Measurements from ENCODE around the gene RBBP4. TPM values are rescaled to one million over a fixed set of nuclear protein-coding genes. Genes with fewer than 3 reads are reported as not detected.
"Not testable (repeated sequence)": the region's sequence is repeated elsewhere in the genome, so short reads cannot be mapped to it uniquely, and the experiment has no call there.

The RBBP4 gene
- total RNA-seq, 1 donor from 2014 or later, result 95.8 TPM

GRCh38 chr1:32695098-32695904 lies 44.3 kb downstream of the RBBP4 start:
- peak; percentile 25 for ATAC-seq

GRCh38 chr1:32696041-32696440 lies 45.0 kb downstream of the RBBP4 start:
- ATAC-seq, result no peak

GRCh38 chr1:32696996-32697395 lies 46.0 kb downstream of the RBBP4 start:
- not testable (repeated sequence) for ATAC-seq

DNA sequence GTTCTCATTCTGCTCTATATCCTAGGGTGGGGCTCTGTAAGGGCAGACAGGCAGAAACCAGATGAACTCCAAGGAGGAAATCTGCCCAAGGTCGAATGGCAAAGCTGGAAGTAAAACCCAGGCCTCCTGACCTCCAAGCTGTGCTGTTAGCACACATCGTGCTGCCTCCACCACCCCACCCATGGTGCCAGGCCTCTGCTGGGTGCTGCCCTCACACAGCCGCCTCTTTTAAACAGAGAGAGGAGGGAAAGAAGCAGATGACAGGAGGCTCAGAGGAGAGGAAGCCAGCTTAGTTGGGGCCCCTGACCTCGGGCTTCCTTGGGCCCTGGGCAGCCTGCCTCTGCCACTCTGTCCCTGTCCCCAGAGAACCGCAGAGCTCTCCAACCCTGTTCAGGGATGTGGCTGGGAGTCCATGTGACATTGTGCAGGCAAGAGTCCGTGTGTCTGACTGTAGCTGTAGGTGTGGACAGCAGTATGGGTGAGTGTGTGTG lies 50.5 kb downstream of the RBBP4 start:
- ATAC-seq, result peak; percentile 11

DNA sequence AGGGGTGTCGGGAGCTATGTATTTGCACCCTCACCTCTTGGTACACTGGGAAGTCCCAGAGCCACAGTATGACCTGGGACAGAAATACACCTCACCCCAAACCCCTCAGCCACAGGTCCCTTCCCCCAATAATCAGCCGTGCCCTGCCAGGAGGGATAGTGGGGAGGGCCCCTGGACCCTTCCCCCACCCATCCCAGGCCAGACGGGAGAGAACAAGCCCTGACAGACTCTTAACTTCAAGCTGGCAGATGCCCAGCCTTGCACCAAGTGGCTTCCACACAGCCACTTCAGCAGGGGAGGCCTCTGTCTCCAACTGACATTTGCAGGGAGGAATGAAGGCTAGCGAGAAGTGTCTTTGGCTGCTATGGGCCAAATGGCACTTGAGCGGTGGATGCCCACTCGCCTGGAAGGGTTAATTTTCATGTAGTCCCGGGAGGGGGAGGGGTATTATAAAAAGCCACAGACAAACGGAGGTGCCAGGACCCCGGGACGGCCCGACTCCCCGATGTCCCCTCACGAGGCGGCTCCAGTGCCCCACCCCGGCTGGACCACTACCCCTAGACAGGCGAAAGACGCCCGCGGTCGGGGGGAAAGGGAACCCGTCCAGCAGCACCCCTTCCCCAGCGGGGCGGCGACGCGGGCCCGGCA lies 51.1 kb downstream of the RBBP4 start:
- peak; percentile 13 for ATAC-seq

- peak; percentile 86 for ATAC-seq
Measured at GRCh38 chr1:32702599-32703478, 51.8 kb downstream of the RBBP4 start, which contains the start of gene SYNC. Gene SYNC (minus strand): TSS chr1:32702770. CDS start chr1:32702660, 110 bp downstream.

GRCh38 chr1:32703479-32704291 lies 52.7 kb downstream of the RBBP4 start:
- ATAC-seq, result peak; percentile 15

DNA sequence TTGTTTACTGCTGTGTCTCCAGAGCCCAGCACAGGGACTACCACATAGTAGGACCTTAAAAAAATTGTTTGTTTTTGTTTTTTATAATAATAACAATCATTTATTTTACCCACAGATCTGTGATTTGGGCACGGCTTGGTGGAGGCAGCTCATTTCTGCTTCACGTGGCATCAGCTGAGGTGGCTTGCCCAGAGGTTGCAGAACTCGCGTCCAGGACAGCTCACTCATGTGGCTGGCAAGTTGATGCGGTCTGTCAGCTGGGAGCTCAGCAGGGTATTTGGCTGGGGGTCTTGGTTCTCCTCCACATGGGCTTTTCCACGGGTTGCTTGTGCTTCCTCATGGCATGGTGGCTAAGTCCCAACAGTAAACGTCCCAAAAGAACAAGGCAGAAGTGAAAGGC lies 54.5 kb downstream of the RBBP4 start:
- ATAC-seq, result no peak

DNA sequence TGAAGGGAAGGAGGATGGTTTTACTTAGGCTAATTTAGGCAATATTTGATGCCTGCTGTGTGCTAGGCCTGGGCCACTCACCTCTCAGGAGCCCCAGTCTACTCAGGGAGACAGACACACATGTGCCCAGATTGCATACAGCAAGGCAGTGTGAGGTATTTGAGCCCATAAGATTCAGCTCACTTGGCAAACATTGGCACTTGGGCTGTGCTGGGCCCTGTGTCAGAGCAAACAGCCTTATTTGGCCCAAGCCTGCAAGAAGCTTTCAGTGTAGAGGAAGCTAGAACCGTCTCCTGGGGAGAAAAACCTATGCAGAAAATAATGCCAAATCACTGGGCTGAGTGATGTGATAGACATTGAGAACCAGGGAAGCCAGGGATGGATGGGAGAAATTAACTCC lies 55.5 kb downstream of the RBBP4 start:
- ATAC-seq, result no peak

- no peak for ATAC-seq
Measured at GRCh38 chr1:32709075-32709474, 58.1 kb downstream of the RBBP4 start.

DNA sequence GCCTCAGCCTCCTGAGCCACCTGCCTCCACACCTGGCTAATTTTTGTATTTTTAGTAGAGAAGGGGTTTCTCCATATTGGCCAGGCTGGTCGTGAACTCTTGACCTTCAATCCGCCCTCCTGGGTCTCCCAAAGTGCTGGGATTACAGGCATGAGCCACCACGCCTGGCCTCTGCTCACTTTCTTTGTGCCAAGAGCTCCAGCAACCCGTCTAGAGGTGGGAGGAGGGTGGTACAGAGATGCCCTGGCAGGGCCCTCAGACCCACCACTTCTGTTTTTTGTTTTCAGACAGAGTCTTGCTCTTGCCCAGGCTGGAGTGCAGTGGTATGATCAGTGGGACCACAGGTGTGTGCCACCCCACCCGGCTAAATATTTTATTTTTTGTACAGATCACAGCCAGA lies 58.5 kb downstream of the RBBP4 start:
- ATAC-seq, result no peak

DNA sequence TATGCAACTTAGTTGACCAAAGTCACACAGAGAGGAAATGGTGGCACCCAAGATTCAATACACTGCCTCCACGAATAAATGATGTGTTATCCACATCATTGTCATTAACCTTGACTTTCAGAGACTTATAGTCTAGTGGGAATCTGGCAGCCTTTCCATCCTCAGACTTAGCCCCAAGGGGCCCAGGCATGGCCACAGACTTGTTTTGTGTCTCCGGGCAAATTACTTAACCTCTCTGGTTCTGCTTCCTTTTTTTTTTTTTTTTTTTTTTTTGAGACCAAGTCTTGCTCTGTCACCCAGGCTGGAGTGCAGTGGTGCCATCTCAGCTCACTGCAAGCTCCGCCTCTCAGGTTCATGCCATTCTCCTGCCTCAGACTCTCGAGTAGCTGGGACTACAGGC lies 60.2 kb downstream of the RBBP4 start:
- not testable (repeated sequence) for ATAC-seq

DNA sequence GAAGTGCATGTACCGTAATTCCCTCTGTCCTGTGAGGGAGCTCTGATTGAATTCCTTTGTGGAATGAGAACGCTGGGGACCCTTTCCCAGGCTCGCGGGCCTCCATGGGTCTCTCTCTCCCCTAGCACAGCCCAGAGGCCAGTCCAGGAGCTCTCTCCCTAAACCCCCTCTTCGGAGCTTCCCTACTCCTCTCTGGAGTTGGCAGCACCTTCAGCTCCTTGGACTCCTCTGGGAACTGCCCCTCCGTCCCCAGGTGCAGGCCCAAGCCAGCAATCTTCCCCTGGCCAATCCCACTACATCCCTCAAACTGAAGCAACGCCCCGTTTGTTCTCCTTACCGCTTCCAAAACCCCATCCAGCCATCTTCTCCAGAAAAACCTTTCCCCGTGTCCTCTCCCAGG lies 62.1 kb downstream of the RBBP4 start:
- ATAC-seq, result no peak

DNA sequence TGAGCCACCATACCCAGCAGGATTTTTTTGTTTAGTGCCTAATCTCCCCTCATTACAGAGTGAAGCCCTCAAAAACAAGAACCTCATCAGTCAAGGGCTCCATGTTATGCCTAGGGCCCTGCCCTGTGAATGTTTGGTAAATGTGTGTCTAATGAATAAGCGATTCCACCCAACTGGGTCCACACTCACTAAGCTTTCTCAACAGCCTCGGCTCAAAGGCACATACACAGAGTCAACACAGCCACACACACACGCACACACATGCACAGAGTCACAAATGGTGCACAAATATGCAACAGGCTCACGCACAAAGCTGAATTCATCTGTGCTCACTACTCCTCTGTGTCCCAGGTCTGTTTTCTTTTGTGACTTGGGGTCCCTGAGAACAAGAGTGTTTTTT lies 63.3 kb downstream of the RBBP4 start:
- ATAC-seq, result peak; percentile 17

GRCh38 chr1:32715901-32716311 lies 64.9 kb downstream of the RBBP4 start:
- ATAC-seq, result peak; percentile 74

GRCh38 chr1:32716312-32717148 lies 65.5 kb downstream of the RBBP4 start:
- peak; percentile 91 for ATAC-seq

GRCh38 chr1:32717503-32717902 lies 66.5 kb downstream of the RBBP4 start:
- no peak for ATAC-seq

DNA sequence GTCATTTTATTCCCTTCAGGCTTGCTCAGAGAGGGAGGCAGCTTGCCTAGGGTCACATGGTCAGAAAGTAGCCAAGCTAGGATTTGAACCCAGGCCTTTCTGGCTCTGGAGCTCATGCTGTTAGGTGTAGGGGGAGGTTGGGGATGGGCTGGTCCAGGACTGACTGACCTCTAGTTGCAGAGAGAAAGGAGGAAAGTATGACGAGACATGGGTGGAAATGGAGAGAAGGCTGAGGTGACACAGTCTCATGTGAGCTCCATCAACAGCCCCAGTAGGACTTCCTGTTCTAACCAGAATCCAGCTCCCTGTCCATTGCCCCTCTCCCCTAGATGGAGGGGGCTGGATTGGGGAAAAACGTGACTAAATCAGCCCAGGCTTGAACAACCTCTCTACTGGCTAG lies 67.0 kb downstream of the RBBP4 start:
- no peak for ATAC-seq

GRCh38 chr1:32718527-32718926 lies 67.5 kb downstream of the RBBP4 start:
- no peak for ATAC-seq

GRCh38 chr1:32719681-32720275 lies 68.8 kb downstream of the RBBP4 start:
- ATAC-seq, result no peak

All from esophagus mucosa (tissue), 1 donor.